Stimulated activated CD8-positive, alpha-beta memory T cell treated with anti-CD3 and anti-CD28 coated beads, Interleukin-12 subunit alpha, Interleukin-12 subunit beta, amount 100 ng/mL, for 24 hours (primary cell): Measurements from ENCODE around the gene BCL2.
"Not testable (repeated sequence)": the region's sequence is repeated elsewhere in the genome, so short reads cannot be mapped to it uniquely, and the experiment has no call there.

Experiments used
- DNase-seq: peaks from one replicate; pipeline ENCODE4 v3.0.0-alpha.2; 2020; ENCODE audit errors: extremely low read depth

BCL2 gene

DNA sequence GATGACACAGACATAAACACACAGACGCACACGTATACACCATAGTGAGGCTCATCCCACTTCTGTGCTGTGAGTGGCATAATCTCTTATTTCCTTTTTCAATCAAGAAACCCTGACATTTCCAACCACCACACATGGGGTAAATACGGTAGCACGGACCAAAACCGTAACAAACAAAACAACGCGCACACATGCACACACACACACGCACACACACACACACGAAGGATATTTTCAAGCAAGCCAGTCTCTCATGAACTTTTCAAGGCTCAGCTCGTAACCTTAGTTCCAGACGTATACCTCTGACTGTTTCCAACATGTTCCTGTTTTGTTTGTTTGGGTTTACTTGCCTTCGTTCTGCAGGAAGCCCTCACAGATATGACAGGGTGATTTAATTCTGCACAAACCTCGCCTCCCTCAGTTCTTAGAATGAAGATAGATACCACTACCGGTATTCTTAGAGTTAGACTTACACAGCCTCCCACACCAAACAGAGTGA is 119.8 kb downstream of the BCL2 start:
- no peak for DNase-seq

DNA sequence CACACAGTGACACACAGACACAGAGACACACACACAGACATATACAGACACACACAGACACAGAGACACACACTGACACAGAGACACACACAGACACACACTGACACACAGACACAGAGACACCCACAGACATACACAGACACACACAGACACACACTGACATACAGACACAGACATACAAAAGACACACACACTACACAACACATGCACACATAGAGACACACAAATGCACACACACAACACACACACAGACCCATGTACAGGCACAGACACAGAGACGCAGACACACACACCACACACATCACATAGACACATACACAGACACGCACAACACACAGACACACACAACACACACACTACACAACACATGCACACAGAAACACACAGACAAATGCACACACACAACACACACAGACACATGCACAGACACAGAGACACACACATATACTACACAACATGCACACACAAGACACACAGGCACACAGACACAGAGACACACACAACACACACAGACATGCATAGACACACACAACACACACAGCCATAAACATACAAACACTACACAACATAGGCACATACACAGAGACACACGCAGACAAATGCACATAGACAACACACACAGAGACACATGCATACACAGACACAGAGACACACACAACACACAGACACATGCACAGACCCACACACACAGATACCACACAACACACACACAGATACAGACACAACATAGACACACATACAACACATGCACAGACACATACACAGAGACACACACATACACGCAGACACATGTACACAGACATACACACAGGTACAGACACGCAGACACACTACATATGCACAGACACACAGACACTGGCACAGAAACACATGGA is 120.5 kb downstream of the BCL2 start:
- no peak for DNase-seq

DNA sequence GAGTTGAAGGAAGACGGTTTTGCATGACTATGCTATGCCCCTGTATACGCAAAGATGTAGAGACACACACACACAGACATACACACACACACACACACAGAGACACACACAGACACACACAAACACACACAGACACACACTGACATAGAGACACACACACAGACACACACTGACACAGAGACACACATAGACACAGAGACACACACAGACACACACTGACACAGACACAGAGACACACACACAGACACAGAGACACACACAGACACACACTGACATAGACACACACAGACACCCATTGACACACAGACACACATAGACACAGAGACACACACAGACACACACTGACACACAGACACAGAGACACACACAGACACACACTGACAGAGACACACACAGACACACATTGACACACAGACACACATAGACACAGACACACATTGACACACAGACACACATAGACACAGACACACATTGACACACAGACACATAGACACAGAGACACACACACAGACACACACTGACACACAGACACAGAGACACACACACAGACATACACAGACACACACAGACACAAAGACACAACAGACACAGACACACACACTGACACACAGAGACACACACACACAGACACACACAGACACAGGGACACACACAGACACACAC is 121.3 kb downstream of the BCL2 start:
- DNase-seq: no peak

DNA sequence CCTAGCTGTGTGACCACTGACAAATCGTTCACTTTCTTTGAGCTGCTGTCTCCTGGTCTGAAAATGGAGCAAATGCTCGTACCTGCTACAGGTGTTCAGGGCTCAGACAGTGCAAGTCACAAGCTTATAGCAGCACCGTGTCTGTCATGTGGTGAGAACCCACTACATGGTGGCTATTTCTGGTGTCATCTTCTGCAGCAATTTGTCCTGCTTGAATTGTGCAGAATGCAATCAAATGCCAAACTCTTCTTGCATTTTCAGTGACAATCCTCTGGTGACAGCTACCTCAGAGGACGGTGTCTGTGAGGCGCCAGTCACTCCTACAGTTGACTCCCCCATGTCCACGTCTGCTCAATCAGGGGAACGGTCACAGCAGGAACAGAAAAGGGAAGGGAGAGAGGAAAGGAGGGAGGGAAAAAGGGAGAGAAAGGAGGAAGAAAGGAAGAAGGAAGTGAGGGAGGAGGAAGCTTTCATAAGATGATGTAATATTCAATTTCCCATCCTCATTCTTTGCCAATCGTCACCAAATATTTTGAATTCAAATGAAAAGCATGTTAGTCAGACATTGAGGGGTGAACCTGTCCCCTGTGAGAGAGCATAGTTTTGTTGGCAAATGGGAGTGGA is 122.2 kb downstream of the BCL2 start:
- DNase-seq: no peak

DNA sequence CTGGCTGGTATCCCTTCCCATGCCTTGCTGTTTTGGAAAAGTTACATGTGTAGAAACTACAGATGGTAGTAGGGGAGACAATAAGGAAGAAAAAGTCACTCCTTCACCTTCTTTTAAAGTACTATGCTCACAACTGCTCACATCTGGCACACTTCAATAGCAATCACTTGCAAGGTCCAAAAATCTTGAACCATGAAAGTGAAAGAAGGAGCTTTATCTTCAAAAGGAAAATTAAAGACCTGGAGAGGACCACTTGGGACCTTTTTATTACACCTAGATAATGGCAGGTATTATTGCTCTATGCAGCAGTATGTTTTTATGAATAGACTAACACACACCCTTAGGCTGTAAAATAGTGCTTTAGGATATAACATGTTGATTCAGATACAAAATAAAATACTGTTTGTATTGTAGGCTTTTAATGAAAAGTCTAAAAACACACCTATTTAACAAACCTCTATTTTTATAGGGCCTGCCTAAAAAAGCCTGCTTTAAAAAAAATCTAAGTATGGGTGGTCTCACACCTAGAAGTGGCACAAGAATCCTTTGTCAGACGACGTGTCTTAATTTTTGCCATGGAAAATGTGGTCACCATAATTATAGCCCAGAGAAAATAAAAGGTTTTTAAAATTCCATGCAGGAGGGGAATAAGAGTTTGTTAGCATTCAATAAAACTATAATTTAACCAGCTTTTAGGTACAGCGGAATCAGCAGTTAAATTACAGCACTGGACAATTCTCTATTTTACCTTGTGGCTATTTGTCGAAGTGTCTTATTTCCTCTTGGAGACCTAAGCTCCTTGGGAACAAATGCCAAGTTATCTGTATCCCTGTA is 124.0 kb downstream of the BCL2 start:
- no peak for DNase-seq

DNA sequence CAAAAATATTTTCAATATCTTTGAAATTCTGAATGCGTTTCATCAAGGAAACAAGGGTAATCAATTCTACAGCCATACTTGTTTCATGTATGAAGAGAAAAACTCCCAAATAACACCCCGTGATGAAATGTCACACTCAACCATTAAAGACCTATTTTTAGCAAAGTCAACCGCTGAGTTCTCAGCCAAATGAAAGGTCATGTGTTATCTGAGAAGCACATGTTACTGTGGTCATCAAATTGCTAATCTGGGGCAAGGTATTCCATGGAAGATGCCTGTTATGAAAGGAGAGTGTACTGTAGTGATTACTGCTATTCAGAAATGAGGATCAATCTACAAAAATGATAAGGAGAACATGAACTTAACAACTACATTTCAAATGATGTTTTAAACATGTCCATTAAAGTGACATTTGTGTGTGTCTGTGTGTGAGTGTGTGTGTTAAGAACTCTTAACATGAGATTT is 126.7 kb downstream of the BCL2 start:
- DNase-seq: no peak

DNA sequence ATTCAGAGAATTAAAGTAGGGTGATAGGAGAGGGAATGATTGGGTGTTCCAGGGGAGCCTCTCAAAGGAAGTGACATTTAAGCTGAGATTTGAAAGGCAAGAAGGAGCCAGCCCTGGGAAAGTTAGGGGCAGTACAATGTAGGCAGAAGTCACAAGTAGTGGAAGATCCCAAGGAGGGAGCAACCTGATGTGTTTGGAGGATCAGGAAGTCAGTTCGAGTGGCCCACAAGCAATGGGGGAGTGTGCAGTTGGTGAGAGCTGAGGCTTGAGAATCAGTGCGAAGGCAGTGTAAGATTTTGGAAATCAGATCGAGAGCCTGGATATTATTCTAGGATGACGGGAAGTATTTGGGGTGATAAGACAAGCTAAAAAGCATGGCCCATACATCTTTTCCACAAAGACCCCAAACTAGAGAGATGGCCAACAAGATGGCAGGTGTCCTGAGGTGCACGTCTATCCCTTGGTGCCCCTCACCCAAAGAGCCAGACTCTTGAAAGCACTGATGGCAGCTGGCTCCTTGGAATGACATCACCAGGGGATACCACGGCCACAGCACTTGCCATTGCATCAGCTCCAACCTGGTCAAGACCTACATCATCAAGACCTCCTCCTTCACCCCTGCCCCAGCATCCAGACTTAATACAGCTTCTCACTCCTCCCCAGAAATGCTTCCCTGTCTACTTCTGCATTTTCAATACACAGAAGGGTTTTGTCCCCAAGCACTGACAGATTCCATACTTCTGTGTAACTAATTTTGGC is 127.3 kb downstream of the BCL2 start:
- DNase-seq: no peak

DNA sequence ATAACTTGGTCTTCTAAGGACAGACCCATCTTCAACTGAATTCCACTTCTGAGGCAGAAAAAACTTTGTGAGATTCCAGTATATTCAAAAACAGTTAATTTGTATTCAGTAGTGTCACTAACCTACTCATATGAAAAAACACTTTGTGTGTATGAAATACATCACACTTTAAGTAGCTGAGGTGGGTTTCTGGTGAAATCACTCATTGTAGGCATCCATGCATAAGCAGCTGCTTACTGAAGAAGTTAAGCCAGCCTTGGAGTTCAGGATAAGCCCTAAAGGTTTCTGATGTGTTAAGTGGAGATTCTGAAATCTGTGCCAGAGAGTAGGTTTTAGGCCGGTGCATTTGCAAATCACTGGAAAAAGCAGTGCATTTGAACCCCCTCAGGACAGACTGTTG is 128.2 kb downstream of the BCL2 start:
- DNase-seq: no peak

DNA sequence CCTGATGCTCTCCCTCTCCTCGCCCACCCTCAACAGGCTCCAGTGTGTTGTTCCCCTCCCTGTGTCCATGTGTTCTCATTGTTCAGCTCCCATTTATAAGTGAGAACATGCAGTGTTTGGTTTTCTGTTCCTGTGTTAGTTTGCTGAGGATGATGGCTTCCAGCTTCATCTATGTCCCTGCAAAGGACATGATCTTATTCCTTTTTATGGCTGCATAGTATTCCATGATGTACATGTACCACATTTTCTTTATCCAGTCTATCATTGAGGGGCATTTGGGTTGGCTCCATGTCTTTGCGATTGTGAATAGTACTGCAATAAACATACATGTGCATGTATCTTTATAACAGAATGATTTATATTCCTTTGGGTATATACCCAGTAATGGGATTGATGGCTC is 128.7 kb downstream of the BCL2 start:
- DNase-seq: not testable (repeated sequence)

DNA sequence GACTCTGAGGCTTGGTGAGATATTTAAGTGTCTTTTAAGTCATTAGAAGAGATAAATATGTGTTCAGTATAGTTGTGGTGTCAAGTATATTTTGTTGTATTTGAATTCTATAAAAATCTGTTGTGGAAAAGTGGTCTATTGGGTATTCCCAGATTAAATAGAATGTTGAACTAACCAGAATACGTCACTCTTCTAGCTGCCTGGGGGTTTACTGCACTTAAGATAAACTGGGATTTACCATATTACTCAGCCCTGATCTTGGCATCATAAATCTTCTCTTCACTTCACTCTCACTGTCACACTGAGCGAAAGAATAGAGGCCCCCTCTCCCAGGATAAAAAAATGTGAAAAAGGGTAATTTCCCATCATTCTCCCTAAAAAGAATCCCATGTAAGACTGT is 129.8 kb downstream of the BCL2 start:
- DNase-seq: no peak

DNA sequence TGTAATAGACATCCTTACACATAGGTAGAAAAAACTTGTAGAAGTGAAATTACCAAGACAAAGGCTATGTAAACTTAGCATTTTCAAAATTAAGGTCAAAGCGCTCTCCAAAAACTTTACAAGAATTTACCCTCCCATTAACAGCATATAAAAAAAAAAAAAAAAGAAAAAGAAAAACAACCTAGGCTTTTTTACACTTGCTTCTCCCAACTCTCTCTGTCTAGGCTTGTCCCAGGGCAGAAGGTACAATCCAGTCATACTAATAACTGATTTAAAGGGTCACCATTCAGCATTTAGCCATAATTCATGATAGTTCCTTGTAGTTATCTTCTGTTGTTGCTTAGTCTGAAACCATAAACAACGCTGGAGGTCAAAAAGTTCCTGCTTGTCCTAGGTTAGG is 130.5 kb downstream of the BCL2 start:
- DNase-seq: no peak

DNA sequence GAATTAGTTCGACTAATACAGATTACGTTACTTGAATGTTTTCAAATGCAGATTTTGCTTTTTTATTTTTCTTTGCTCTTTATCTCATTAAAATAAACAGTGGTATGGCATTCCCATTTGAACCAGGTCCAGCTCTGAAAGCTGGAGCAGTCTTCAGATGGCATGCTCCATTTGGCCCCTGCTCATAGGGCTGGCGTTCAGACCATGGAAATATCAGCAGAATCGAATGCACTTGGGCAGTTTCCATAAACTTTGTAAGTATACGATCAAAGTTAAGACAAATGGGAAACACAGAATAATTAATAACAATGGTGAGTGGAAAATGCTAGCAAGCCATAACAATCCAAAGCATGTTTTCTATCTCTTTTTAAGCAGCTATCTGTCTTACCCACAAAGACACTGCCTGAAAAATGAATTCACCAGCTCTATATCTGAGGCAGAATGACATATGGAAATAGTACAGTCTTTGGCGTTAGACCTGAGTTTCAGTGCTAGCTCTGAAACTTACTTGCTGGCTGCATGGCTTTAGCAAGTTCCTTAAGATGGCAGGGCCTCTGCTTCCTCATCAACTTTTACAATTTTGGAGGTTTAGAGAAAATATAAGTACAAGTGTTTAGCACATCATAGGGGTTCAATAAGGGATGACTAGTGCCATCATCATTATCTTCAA is 131.6 kb downstream of the BCL2 start:
- no peak for DNase-seq

DNA sequence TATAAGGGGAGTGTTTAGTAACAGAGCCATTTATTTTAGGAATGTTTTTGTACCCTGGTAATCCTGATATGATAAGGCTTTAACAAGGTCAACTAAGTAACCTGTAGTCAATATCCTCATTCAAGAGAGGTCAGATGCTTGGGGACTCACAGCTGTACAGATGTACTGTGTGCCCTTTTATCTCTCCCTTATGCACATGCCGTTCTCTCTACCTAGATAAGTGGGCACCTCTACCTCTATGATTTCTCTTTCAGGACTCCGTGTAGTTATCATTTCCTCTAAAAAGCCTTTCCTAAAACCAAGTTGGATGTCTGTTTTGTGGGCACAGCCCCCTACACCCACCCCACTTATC is 132.4 kb downstream of the BCL2 start:
- DNase-seq: no peak

DNA sequence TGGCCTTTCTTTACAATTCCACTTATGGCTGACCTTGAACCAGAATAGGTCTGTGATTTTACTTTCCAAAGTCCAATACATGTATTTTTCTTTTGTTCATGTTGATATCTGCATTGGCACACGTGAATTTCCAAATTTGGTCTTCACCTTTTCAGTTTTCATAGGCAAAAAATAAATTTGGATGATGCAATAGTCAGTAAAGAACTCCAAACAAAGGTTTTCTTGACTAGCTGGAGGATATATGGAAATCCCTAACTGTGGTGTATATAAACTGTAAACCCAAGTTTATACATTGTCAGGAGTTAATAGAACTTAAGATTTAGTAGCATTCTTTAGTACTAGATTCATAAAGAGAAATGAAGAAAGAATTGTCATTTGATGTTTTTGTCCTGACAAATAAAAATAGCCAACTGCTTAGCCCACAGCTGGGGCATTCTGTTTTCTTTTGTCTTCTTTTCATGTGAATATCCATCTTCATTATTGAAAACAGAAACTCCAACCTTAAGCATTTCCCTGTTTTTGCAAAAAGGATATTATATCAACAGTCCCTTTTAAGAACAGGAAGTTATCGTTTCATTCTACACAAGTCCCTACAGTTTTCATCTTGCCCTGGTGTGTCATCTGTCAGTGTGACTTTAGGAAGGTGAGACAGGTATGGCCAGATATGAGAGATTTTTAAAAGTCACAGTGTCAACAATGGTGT is 132.9 kb downstream of the BCL2 start:
- DNase-seq: no peak

DNA sequence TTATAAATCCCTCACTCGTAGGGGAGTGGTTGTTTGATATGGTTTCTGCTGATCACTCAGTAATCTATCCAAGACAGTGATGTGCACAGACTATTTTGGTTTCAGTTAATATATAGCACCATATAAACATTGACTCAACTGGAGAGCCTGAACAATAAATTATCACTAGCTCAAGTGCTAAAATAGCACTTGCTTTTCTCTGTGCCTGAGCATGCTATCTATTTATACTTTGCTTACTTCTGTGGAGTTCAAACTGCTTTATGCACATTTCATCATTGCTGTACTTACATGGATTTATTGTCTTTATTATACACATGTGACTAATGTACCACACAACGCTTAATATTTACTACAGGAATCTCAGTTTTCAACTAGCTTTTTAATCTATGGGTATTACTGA is 133.6 kb downstream of the BCL2 start:
- no peak for DNase-seq

DNA sequence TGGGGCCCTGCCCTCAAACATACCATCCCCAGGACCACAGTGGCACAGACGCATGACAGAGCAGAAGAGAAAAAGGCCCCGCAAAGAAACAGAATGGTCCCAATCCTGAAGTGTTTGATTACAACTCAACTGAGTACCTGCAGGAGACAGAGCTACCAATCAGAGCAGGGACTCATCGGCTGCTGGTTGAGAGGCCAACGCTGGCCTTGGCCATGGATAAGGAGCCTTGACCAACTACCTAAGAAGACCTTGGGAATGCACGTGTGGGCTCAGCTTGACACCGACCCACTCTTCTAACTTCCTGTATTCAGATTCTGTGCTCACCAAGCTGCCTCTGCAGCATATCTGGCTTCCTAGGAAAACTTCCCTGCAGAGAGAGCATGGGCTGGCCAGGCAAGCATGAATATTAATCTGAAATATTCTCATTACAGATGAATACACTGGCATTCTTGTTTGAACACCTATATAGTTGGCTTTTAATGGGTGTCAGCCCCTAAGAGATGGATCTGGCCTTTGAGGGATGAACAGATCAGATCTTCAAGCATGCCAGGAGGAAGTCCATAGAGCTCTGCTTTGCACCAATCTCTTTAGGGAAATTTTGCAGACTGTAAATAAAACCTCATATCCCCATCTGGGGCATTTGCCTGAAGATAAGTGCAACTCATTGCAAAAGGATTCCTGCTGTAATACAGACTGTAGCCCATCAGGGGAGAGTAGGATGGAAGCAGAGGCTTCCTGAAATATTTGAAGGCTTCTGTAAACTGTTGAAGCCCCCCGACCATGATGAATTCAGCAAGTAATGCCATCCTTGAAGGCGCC is 135.4 kb downstream of the BCL2 start:
- DNase-seq: no peak

DNA sequence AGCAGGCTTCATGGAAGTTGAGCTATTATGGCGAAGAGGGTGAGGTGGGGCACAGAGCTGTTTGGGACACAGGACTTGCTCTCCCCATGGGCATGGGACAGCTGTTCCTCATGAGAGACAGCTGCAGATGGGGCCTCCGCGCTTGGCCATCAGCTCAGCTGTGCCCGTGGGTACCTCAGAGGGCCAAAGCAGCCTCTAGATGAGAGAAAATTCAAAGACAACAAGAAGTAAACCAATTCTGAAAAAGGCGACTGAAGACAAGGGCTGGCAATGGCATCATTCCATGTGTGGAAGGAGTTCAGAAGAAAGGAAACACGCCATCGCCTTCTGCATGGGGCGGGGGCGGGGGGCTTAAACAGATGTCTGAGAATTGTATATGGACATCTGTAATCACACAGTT is 136.2 kb downstream of the BCL2 start:
- no peak for DNase-seq

DNA sequence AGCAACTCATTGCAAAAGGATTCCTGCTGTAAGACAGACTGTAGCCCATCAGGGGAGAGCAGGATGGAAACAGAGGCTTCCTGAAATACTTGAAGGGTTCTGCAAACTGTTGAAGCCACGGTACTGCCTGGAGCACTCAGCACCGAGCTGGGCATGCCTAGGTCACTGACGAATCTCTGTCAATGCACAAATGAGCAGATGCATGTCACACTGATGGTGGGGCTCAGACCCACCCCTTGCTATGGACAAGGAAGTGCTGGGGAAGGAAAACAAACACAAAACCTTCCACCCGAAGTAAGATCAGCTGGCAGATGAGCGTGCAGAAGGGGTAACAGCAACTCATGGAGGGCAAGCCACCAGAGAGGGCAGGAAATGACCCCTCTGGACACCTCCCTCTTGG is 136.7 kb downstream of the BCL2 start:
- no peak for DNase-seq

DNA sequence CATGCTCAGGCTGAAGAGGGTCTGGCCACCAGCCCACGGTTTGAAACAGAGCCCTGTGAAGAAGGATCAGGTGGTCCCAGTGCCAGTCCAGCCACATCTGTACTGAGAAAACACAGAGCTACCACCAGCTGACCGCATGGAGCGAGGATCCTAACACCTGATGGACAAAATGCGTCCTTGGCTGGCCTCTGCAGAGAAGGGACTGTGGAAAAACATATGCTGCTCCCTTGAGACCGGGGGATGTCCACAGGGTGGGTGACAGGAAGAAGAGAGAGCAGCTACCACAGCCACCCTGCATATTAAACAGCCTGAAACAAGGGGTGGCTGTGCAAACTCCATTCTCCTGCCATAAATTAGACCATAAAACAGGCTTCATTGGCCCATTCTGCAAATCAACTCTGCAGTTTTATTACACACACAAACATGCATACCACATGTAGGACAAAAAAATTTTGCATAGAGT is 137.2 kb downstream of the BCL2 start:
- DNase-seq: no peak
